Effector memory CD8-positive, alpha-beta T cell (primary cell): Measurements from ENCODE around the gene WDR82.
"Not testable (repeated sequence)": the region's sequence is repeated elsewhere in the genome, so short reads cannot be mapped to it uniquely, and the experiment has no call there.

Experiments
- ATAC-seq: fragments of 150-1000 bp; cut with Tn5 transposase; replicated peaks from 2 replicates; pipeline ENCODE4 v1.10.0; 2021; ENCODE audit warnings: mild to moderate bottlenecking, moderate library complexity
- DNase-seq, 3 experiments: peaks; one replicate each; pipeline ENCODE4 v3.0.0; 2021
- H3K27ac Mint-ChIP-seq, 2 donors: one replicate each; pipeline ENCODE4 v1.8.0; 2022; ENCODE audit warnings: mild to moderate bottlenecking in 2 of 2, mixed read lengths in 2 of 2, moderate library complexity in 2 of 2
- H3K27me3 Mint-ChIP-seq, 2 donors: one replicate each; pipeline ENCODE4 v1.8.0; 2022; ENCODE audit warnings: mixed read lengths in 2 of 2
- H3K36me3 Mint-ChIP-seq: one replicate; pipeline ENCODE4 v1.8.0; 2022; ENCODE audit warnings: mild to moderate bottlenecking, moderate library complexity, mixed read lengths; ENCODE audit not compliant: insufficient read depth
- H3K4me1 Mint-ChIP-seq, 2 donors: one replicate each; pipeline ENCODE4 v1.8.0; 2022; ENCODE audit warnings: low read depth in 2 of 2, mixed read lengths in 2 of 2
- H3K4me3 Mint-ChIP-seq, 2 donors: one replicate each; pipeline ENCODE4 v1.8.0; 2022; ENCODE audit warnings: mild to moderate bottlenecking in 2 of 2, mixed read lengths in 2 of 2, moderate library complexity in 2 of 2
- H3K9me3 Mint-ChIP-seq, 2 donors: one replicate each; pipeline ENCODE4 v1.8.0; 2022; ENCODE audit warnings: mixed read lengths in 2 of 2

WDR82 gene

GRCh38 chr3:52290596-52291507 lies 12.4 kb upstream of the WDR82 start:
- Mint-ChIP-seq H3K4me1 (peaks cover 20 to 29% of the 10 kb centered on the region in 2 donors), H3K27me3 (no peaks in the 10 kb centered on the region), H3K4me3 (no peak overlapping the region), H3K36me3 (peaks cover 33% of the 10 kb centered on the region), H3K9me3 (no peaks in the 10 kb centered on the region), H3K27ac (no peak overlapping the region)
- ATAC-seq (no peak), DNase-seq (no peak)

DNA sequence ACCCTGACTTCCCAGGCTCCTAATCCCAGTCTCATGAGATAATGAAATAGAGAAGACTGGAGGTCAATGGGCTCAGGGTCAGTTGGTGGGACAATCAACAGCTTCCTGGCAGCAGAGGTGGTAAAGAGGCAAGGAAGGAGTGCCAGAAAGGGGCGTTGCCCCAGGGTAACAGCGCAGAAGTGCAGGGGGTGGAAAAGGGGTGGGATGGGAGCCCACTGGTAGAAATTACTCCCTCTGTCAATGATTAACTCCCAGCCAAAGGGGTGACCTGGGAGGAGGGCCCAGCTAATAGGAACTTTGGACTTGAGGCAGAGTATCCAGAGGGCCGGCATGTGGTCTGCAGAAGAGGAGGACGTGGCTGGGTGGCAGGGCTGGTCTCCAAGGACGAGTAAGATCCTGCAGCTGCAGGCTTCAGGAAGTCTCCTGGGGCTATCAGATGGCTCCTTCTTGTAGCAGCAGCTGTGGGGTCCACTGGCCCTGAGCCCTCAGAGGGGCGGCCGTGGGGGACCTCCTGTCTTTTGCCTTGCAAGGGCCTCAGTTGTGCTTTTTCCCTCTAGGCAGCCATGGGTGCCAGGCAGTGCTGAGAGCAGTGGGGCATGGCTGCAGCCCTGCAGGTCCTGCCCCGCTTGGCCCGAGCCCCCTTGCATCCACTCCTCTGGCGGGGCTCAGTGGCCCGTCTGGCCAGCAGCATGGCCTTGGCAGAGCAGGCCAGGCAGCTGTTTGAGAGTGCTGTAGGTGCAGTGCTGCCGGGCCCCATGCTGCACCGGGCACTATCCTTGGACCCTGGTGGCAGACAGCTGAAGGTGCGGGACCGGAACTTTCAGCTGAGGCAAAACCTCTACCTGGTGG lies 11.5 kb upstream of the WDR82 start:
- Mint-ChIP-seq H3K27me3 (no peaks in the 10 kb centered on the region), H3K4me1 (peaks cover 18 to 27% of the 10 kb centered on the region in 2 donors), H3K36me3 (peaks cover 33% of the 10 kb centered on the region), H3K4me3 (no peak overlapping the region), H3K9me3 (no peaks in the 10 kb centered on the region), H3K27ac (no peak overlapping the region)
- ATAC-seq (no peak), DNase-seq (no peak)

- no peak overlapping the region for H3K27ac Mint-ChIP-seq
- ATAC-seq (no peak), DNase-seq (no peak)
- H3K4me3 Mint-ChIP-seq: peak overlapping the region in 1 of 2 donors; percentile 97
- no peaks in the 10 kb centered on the region for H3K9me3 Mint-ChIP-seq
- no peaks in the 10 kb centered on the region for H3K27me3 Mint-ChIP-seq
- H3K36me3 Mint-ChIP-seq: peaks cover 33% of the 10 kb centered on the region
- peaks cover 18 to 27% of the 10 kb centered on the region in 2 donors for H3K4me1 Mint-ChIP-seq
These were observed 10.9 kb upstream of the WDR82 start for GRCh38 chr3:52289338-52289746.

DNA sequence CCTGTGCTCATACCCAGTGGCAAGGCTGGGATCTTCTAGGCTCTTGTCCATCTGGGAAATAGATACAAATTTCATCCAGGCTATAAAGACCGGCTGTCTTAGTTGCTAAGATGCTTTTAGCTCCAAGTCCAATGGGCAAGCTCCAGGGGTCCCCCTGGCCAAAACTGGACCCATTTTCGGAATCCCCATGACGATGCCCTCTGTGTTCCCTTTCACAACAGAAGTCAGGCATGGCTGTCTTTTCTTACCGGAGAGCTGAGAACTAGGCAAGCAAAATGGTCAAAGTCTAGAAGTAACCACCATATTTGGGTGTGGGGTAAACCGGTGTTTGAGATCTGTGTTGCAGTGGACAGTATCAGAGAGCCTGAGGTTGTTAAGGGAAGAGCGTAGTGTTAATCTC lies 10.2 kb upstream of the WDR82 start:
- peaks cover 33% of the 10 kb centered on the region for H3K36me3 Mint-ChIP-seq
- no peaks in the 10 kb centered on the region for H3K9me3 Mint-ChIP-seq
- peak overlapping the region; percentile 99 to 100 for H3K27ac Mint-ChIP-seq
- peak overlapping the region; percentile 81 to 97 for H3K4me3 Mint-ChIP-seq
- ATAC-seq (no peak), DNase-seq (no peak)
- no peaks in the 10 kb centered on the region for H3K27me3 Mint-ChIP-seq
- peaks cover 18 to 27% of the 10 kb centered on the region in 2 donors for H3K4me1 Mint-ChIP-seq

DNA sequence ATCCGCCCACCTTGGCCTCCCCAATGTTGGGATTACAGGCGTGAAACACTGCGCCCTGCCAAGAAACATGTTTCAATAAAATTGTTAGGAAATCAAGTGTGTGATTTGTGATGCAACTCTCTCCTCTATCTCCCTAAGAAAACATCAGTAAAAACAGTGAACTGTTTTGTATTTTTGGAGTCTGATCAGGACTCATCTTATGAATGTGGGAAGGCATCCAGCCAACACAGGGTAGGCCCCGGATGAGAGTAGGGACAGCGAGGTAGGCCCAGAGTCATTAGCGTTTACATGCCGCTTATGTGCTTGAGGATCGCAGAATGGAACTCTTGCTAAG lies 8.3 kb upstream of the WDR82 start:
- Mint-ChIP-seq H3K4me1 (peaks cover 25 to 38% of the 10 kb centered on the region in 2 donors), H3K4me3 (peak overlapping the region; percentile 81 to 97), H3K36me3 (peaks cover 22% of the 10 kb centered on the region), H3K27ac (peak overlapping the region; percentile 99 to 100), H3K9me3 (no peaks in the 10 kb centered on the region), H3K27me3 (no peaks in the 10 kb centered on the region)
- ATAC-seq (no peak), DNase-seq (no peak)

DNA sequence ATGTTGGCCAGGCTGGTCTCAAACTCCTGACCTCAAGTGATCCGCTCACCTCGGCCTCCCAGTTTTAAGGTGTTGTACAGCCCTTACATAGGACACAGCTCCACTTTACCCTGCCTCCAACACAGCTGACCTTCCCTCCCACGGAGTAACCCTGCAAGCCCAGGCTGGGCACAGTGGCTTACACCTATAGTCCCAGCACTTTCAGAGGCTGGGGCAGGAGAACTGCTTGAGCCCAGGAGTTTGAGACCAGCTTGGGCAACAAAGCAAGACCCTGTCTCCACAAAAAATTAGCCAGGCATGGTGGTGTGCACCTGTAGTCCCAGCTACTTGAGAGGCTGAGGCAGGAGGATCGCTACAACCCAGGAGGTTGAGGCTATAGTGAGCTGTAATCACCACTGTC lies 5.6 kb upstream of the WDR82 start:
- DNase-seq, H3K9me3 Mint-ChIP-seq, H3K4me3 Mint-ChIP-seq, ATAC-seq, H3K27me3 Mint-ChIP-seq: not testable (repeated sequence)
- Mint-ChIP-seq H3K27ac (peak overlapping the region; percentile 81), H3K36me3 (peaks cover 20% of the 10 kb centered on the region), H3K4me1 (peaks cover 33 to 36% of the 10 kb centered on the region in 2 donors)

DNA sequence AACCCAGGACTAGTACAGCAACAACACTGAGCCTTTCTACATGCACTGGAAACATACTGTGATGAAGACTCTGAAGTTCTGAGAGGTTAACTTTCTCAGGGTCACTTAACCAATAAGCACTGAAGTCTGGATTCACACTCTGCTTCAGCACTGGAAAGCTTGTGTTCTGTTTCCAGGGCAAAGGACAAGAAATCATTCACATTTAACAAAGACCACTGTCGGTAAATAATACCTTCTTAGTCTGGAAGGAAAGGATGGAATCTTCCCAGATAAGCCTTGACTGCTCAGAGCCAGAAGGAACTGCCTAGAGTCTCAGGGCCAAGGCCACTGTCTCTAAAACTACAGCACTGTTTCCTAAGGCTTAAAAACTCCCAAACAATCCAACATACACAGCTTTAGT lies 4.9 kb upstream of the WDR82 start:
- H3K9me3 Mint-ChIP-seq: no peaks in the 10 kb centered on the region
- DNase-seq (no peak), ATAC-seq (no peak)
- peaks cover 31 to 35% of the 10 kb centered on the region in 2 donors for H3K4me1 Mint-ChIP-seq
- peaks cover 27% of the 10 kb centered on the region for H3K36me3 Mint-ChIP-seq
- no peak overlapping the region for H3K4me3 Mint-ChIP-seq
- peak overlapping the region; percentile 81 for H3K27ac Mint-ChIP-seq
- H3K27me3 Mint-ChIP-seq: no peaks in the 10 kb centered on the region

DNA sequence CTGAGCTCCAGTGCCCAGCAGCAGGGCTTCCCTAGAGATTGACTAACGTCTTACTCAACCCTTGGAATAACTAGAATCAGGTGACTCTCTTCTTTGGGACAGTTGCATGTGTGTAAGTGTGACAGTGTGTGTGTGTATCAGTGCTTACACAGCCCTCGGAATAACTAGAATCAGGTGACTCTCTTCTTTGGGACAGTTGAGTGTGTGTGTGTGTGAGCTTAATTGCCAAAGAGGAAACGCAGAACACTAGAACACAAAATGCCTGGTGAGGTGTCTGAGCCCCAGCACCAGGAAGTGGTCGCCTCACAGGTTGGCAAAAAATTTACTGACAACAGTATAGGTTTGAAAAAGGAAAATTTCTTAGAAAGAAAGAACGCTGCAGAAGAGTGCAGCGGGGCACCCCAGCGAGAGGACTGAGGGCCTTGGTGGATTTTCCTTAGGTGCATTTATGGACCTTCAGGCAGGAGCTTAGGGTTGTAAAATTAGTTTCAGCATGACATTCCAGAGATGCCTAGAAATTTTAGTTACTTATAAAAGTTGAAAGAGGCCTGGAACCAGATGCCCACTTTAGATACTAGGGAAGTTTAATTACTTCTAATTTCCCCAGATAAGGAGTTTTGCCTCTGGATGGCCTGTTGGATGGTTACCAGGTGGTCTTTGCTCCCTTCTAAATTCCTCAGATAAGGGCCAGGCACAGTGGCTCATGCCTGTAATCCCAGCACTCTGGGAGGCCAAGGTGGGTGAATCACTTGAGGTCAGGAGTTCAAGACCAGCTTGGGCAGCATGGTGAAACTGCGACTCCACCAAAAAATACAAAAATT lies 3.7 kb upstream of the WDR82 start:
- peaks cover 36 to 39% of the 10 kb centered on the region in 2 donors for H3K4me1 Mint-ChIP-seq

DNA sequence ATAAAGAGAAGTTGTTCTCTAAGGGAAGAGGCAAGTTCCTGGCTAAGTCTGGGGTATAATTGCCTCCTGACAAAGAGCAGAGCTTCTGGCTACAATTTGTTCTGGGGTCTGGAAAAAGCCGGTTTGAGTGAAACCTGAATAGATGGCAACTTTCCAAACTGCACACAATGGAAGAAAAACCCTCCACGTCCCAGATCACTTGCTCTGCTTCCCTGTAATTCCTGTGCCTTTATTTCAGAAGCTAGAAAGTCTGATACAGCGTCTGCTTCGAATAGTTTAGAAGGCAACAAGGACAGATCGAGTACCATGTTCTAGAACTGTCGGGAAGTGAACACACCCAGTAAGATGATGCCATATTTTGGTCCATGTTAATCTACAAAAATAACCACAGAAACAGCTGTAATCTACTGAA lies 1.6 kb upstream of the WDR82 start:
- no peak for ATAC-seq
- peaks cover 31% of the 10 kb centered on the region for H3K36me3 Mint-ChIP-seq
- no peaks in the 10 kb centered on the region for H3K9me3 Mint-ChIP-seq
- peak overlapping the region; percentile 95 to 97 for H3K27ac Mint-ChIP-seq
- no peak for DNase-seq
- no peaks in the 10 kb centered on the region for H3K27me3 Mint-ChIP-seq
- peaks cover 44 to 53% of the 10 kb centered on the region in 2 donors for H3K4me1 Mint-ChIP-seq
- H3K4me3 Mint-ChIP-seq: peak overlapping the region; percentile 90 to 98

More for the DNA sequence above, 3.7 kb upstream of the WDR82 start:
- Mint-ChIP-seq H3K4me3 (peak overlapping the region; percentile 63 to 70), H3K27ac (peak overlapping the region; percentile 81), H3K36me3 (peaks cover 27% of the 10 kb centered on the region), H3K27me3 (no peaks in the 10 kb centered on the region), H3K9me3 (no peaks in the 10 kb centered on the region)
- DNase-seq: peak; percentile 38 to 39 (median 39)
- peak; percentile 33 for ATAC-seq

- ATAC-seq (no peak), DNase-seq (no peak)
- Mint-ChIP-seq H3K27me3 (no peaks in the 10 kb centered on the region), H3K9me3 (no peaks in the 10 kb centered on the region), H3K4me3 (peak overlapping the region; percentile 90 to 98), H3K36me3 (peaks cover 36% of the 10 kb centered on the region), H3K4me1 (peaks cover 46 to 55% of the 10 kb centered on the region in 2 donors), H3K27ac (peak overlapping the region; percentile 95 to 97)
These were observed 1.1 kb upstream of the WDR82 start for GRCh38 chr3:52279596-52279995.

GRCh38 chr3:52277972-52278509 lies 408 bp downstream of the WDR82 start:
- Mint-ChIP-seq H3K4me1 (peaks cover 59 to 65% of the 10 kb centered on the region in 2 donors), H3K27me3 (no peaks in the 10 kb centered on the region), H3K27ac (peak overlapping the region; percentile 95 to 97), H3K4me3 (peak overlapping the region; percentile 90 to 98), H3K9me3 (no peaks in the 10 kb centered on the region), H3K36me3 (peaks cover 51% of the 10 kb centered on the region)
- DNase-seq (peak in 2 of 3 experiments; percentile 48 to 62), ATAC-seq (peak; percentile 58)

GRCh38 chr3:52277071-52277964 lies 1.1 kb downstream of the WDR82 start:
- Mint-ChIP-seq H3K36me3 (peaks cover 58% of the 10 kb centered on the region), H3K27ac (peak overlapping the region; percentile 95 to 97), H3K4me1 (peaks cover 63 to 69% of the 10 kb centered on the region in 2 donors), H3K4me3 (peak overlapping the region; percentile 90 to 98), H3K9me3 (no peaks in the 10 kb centered on the region), H3K27me3 (no peaks in the 10 kb centered on the region)
- peak; percentile 37 for ATAC-seq
- peak; percentile 57 to 68 (median 63) for DNase-seq
